ENCODE data around the gene PDLIM1.

The PDLIM1 gene

GRCh38 chr10:95263864-95264226, 27.0 kb downstream of the PDLIM1 start:
- no peak for DNase-seq (ENCODE audit: low read depth)

GRCh38 chr10:95262763-95263518, 27.9 kb downstream of the PDLIM1 start:
- DNase-seq (ENCODE audit: low read depth): no peak

DNA sequence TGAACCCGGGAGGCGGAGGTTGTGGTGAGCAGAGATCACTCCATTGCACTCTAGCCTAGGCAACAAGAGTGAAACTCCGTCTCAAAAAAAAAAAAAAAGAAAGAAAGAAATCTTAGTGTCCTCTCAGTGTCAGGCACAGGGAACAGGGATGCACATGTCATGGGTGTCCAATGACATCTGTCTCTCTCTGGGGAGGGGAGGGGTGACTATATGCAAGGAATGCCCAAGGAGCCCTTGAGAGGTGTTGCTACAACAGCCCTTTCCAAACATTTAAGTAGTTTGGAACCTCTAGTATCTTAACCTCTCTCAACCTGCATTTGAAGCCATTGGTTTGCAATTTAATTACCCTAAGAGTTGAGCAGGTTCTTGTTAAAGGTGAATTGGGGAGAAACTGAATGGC, 28.9 kb downstream of the PDLIM1 start:
- no peak for DNase-seq (ENCODE audit: low read depth)

DNA sequence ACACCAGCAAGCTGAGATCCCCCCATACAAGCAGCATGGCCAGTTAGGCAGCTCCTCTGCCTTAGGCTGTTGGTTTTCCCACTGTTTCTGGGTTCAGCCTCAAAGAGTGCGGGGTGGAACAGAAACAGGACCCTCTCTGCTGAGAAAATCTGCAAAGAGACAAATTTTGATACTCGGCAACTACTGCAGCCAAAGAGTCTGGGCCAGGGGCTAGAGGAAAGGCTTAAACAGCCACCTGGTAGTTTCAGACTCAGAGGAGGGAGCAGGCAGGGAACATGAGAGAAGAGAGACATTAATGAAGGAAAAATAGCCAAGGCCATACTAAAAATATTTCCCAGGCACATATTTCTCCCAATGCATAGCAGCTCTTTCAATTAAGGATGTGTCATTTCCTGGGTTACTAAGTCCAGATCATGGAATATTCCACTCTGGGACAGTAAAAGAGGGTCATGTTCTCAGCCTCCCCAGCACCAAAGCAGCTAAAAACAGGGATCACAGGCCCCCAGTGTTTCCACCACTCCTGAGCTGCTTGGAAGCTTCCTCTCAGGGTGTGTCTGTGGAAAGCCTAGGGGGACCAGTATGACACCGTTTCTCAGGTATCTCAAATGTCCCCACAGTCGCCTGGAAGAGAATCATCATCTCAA, 29.8 kb downstream of the PDLIM1 start:
- DNase-seq (ENCODE audit: low read depth): no peak

- DNase-seq (ENCODE audit: low read depth): no peak
These were observed 30.4 kb downstream of the PDLIM1 start for GRCh38 chr10:95260397-95260881.

GRCh38 chr10:95257849-95258248, 33.0 kb downstream of the PDLIM1 start:
- no peak for DNase-seq (ENCODE audit: low read depth)

- no peak for DNase-seq (ENCODE audit: low read depth)
These were observed 34.5 kb downstream of the PDLIM1 start for GRCh38 chr10:95256268-95256667.

- DNase-seq (ENCODE audit: low read depth): no peak
These were observed 36.2 kb downstream of the PDLIM1 start for GRCh38 chr10:95254629-95255028.

DNA sequence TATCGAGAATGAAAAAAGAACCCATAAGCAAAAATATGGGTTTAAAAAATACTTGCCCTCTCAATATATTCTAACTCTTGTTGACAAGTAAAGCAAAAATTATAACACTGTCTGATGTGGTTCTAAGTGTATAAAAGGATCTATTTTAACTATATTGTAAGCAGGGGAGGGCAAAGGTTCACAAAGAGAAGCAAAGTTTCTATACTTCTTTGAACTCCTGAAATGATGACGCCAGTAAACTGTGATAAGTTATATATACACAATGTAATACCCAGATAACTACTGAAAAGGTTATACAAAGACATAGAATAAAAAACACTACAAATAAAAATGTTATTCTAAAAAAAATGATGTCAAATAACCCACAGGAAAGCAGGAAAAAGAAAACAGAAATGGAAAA, 37.1 kb downstream of the PDLIM1 start:
- no peak for DNase-seq (ENCODE audit: low read depth)

- no peak for DNase-seq (ENCODE audit: low read depth)
These were observed 37.8 kb downstream of the PDLIM1 start for GRCh38 chr10:95253007-95253406.

GRCh38 chr10:95250856-95251255, 39.9 kb downstream of the PDLIM1 start:
- DNase-seq (ENCODE audit: low read depth): no peak

DNA sequence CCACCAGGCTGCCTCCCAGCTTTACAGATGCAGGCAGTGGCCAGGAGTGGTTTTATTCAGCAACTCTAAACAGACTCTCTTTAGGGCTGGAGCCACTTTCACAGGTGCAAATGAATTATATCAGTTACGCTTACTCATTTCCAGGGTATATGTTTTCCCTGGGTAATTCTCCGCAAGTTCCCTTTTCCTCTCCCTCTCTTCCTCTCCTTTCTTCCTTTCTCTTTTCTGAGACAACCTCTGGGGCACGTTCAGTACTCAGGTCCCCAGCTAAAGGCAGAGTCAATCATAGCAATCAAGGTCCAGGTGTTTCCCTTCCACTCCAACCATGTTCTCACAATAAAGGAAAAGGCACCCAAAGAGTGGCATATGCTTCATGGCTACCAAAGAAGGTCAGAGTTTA, 41.3 kb downstream of the PDLIM1 start:
- no peak for DNase-seq (ENCODE audit: low read depth)

DNA sequence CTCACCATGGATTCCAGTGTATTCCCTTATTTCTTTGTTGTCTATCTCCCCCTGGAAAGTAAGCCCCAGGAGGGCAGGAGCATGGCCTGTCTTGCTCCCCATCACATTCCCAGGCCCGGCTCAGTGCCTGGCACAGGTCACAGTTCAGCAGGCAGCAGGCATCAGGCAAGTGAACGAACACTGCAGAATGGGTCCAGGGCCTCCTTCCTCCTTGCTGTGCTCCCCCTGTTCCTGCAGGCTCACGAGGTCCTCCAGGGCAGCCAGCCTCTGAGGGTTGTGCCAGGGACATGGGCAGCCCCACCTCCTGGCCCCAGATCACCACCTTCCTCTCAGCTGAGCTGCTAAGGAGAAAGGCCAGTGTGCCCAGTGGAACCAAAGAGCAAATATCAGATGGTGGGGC, 41.8 kb downstream of the PDLIM1 start:
- no peak for DNase-seq (ENCODE audit: low read depth)

DNA sequence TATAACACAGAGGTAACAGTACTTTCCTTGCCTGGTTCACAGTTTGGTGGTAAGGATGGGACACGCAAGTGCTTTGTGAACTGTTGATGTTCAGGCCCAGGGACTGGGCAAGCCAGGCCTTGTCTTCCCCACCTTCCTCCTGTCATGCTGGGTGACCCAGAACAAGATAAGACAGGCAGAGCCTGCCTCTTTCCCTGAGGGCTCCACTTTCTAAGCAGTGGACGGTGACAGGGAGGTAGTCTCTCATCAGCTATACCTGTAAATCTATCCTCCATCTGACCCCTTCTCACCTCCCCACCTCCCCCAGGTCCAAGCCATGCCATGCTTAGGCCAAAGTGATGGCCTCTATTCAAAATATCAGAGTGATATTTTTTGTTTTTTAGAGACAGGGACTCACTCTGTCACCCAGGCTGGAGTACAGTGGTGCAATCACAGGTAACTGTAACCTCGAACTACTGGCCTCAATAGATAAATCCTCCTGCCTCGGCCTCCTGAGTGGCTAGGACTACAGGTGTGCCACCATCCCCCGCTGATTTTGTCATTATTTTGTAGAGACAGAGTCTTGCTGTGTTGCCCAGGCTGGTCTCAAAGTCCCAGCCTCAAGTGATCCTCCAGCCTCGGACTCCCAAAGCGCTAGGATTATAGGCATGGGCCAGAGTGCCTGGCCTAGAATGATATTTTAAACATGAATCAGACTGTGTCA, 42.8 kb downstream of the PDLIM1 start:
- DNase-seq (ENCODE audit: low read depth): no peak

GRCh38 chr10:95247200-95247880, 43.5 kb downstream of the PDLIM1 start:
- no peak for DNase-seq (ENCODE audit: low read depth)

DNA sequence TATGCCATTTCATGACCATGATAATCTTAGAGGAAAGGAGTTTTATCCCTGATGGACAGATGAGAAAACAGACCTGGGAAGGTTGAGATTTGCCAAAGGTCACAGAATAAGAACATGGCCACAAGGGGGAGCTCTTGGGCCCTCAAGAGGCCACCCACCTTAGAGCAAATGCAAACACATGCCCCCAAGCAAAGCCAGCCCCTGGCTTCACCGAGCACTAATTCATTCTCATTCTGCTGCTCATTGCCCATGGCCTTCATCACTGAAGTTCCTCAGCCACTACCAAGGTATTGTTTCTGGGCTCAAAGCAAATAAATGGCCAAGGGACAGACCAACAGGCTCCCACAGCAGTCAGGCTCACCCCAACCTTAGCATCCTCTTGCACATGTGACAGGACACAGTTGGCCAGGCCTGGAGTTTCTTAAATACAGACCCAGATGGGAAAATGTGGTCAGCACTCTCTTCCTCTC, 44.2 kb downstream of the PDLIM1 start:
- DNase-seq (ENCODE audit: low read depth): no peak

GRCh38 chr10:95245425-95246055, 45.3 kb downstream of the PDLIM1 start:
- no peak for DNase-seq (ENCODE audit: low read depth)

DNA sequence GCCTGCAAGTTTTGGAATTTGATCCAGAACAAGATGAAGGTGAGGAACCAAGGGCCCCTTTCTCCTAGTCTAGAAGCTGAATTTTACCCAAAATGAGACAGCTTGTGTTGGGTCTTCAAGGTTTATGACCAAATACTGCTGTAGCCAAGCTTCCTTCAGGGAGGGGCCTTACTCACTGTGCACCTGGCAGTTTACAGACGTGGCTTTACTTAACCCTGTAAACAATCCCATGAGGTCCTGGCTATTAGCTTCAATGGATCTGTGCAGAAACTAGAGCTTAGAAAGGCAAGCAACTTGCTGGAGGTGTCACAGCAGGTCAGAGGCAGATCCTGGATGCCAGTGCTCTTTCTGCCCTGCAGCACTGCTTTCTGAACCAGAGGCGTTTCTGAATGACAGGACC, 46.7 kb downstream of the PDLIM1 start:
- DNase-seq (ENCODE audit: low read depth): no peak

DNA sequence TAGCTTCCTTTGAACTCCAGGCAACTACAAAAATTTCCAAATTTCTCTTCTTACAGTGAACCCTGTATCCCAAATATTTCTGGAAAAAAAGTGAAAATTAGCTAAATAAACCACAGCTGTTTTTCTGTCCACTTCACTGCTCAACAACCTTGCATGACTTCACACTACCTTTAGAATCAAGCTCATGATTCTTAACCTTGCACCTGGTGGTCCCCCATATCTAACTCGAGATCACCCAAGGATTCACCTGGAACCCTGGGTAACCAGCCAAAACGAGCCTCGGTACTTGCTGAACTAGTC, 47.5 kb downstream of the PDLIM1 start:
- no peak for DNase-seq (ENCODE audit: low read depth)

DNA sequence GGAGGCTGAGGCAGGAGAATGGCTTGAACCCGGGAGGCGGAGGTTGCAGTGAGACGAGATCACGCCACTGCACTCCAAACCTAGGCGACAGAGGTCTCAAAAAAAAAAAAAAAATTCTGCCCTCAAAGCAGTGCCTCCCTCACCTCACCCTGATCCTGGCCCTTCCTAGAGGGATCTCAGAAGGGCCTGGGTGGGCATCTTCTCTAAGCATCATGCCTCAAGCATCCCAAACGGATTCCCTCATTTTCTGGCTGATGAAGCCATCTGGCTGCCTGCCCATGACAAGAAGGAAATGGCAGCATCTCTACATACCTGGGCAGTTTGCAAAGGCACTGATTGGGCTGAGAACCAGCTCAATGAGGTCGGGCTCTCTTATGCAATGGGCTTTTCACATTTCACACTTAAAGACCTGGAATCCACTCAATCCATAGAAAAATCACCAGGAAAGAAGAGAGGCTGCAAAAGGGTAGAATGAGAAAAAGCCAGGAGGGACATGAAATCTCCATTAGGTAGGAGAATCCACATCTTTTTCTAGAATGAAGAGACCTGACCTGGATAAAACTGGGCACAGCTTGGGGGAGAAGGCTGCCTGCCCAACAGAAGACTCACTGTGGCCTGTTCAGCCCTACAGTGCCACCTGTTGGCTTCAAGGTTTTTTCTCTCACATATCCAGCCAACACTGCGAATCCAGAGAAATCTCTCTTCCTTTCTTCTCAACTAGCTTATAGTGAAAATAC, 48.1 kb downstream of the PDLIM1 start:
- no peak for DNase-seq (ENCODE audit: low read depth)

DNA sequence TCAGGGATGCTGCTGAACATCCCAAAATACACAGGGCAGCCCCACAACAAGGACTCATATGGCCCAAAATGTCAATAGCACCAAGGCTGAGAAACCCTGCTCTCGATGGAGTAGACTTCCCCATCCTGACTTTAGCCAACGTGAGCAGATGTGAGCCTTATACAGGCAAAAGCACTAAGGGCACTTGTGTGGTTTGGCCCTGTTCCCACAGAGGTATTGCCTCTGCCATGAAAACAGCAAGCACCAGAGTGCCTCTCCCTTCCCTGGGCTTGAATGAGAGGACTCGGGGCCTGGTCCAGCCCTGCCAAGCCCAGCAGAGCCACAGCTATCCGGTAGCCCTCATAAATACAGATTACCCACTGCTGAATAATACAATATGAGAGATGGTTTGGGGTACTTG, 49.3 kb downstream of the PDLIM1 start:
- no peak for DNase-seq (ENCODE audit: low read depth)

- DNase-seq (ENCODE audit: low read depth): no peak
These were observed 50.0 kb downstream of the PDLIM1 start for GRCh38 chr10:95240811-95241210.

Measured in activated T-helper 1 cell treated with Interleukin-2 at 50 U/mL for 16 hours (primary cell).